ENCODE results near the gene GALM. TPM values are rescaled to one million over a fixed set of nuclear protein-coding genes. Genes with fewer than 3 reads are reported as not detected.
A peak's percentile ranks its signal among the peaks of the same experiment; 100 is the strongest.
"Not testable (repeated sequence)": the region's sequence is repeated elsewhere in the genome, so short reads cannot be mapped to it uniquely, and the experiment has no call there.

Gene GALM
- total and polyA plus RNA-seq, 10 donors = 5.2 to 22.7 (median 7.6) TPM

GRCh38 chr2:38701542-38701941, 35.6 kb downstream of the GALM start:
- no peaks in the 10 kb centered on the region for H3K9me3 ChIP-seq
- peak overlapping the region in 1 of 8 donors; percentile 52 for H3K27ac ChIP-seq
- intact Hi-C loops (cut with DNase I; ENCODE audit: low total_unique reads) = no loop called here
- WGBS, 5 donors = 87 to 97% (median 90%) methylated on average over 4 of the region's 4 CpGs
- H3K4me1 ChIP-seq = no peaks in the 10 kb centered on the region
- TF ChIP-seq POLR2A (IDR thresholded peaks at IDR 0.05) = no peak
- no peak for TF ChIP-seq POLR2AphosphoS5 (IDR thresholded peaks at IDR 0.05)
- TF ChIP-seq CTCF (IDR thresholded peaks at IDR 0.05 in 8 of 11, conservative IDR thresholded peaks at IDR 0.05 in 3 of 11) = no peak
- DNase-seq = no peak
- no peaks in the 10 kb centered on the region for H3K27me3 ChIP-seq (replicated peaks in 1 of 7)
- H3K36me3 ChIP-seq = peaks cover 0 to 91% (median 0%) of the 10 kb centered on the region in 6 donors
- H3K4me3 ChIP-seq = no peak overlapping the region

GRCh38 chr2:38702413-38702812, 36.5 kb downstream of the GALM start:
- WGBS, 5 donors = 75 to 92% (median 81%) methylated on average over 1 of the region's 1 CpG
- no peaks in the 10 kb centered on the region for H3K27me3 ChIP-seq (replicated peaks in 1 of 7)

GRCh38 chr2:38703336-38703735, 37.4 kb downstream of the GALM start:
- H3K4me3 ChIP-seq; H3K27ac ChIP-seq; intact Hi-C loops (cut with DNase I; ENCODE audit: low total_unique reads); H3K9me3 ChIP-seq; H3K27me3 ChIP-seq (replicated peaks in 1 of 7); DNase-seq; H3K4me1 ChIP-seq: not testable (repeated sequence)
- 94 to 99% (median 96%) methylated on average over 5 of the region's 5 CpGs for WGBS, 5 donors
- peaks cover 0 to 91% (median 0%) of the 10 kb centered on the region in 6 donors for H3K36me3 ChIP-seq

More at GRCh38 chr2:38702413-38702812, 36.5 kb downstream of the GALM start:
- no peak for DNase-seq
- no peak for TF ChIP-seq POLR2AphosphoS5 (IDR thresholded peaks at IDR 0.05)
- TF ChIP-seq CTCF (IDR thresholded peaks at IDR 0.05 in 8 of 11, conservative IDR thresholded peaks at IDR 0.05 in 3 of 11) = no peak
- TF ChIP-seq POLR2A (IDR thresholded peaks at IDR 0.05) = no peak
- H3K27ac ChIP-seq = peak overlapping the region in 1 of 8 donors; percentile 7
- H3K9me3 ChIP-seq = no peaks in the 10 kb centered on the region
- intact Hi-C loops (cut with DNase I; ENCODE audit: low total_unique reads) = no loop called here
- no peaks in the 10 kb centered on the region for H3K4me1 ChIP-seq
- H3K4me3 ChIP-seq = no peak overlapping the region
- peaks cover 0 to 91% (median 0%) of the 10 kb centered on the region in 6 donors for H3K36me3 ChIP-seq

- no peak for DNase-seq
- intact Hi-C loops (cut with DNase I; ENCODE audit: low total_unique reads) = no loop called here
- WGBS, 5 donors = 89 to 98% (median 94%) methylated on average over 2 of the region's 2 CpGs
Observed at GRCh38 chr2:38704664-38705063, 38.8 kb downstream of the GALM start.

More at GRCh38 chr2:38704664-38705063, 38.8 kb downstream of the GALM start:
- Histone ChIP-seq H3K27ac (no peak overlapping the region), H3K4me1 (peaks cover 0 to 9% (median 3%) of the 10 kb centered on the region in 6 donors), H3K27me3 (replicated peaks in 1 of 7) (no peaks in the 10 kb centered on the region), H3K4me3 (no peak overlapping the region), H3K36me3 (peaks cover 0 to 80% (median 0%) of the 10 kb centered on the region in 6 donors), H3K9me3 (no peaks in the 10 kb centered on the region)
- TF ChIP-seq CTCF (IDR thresholded peaks at IDR 0.05 in 8 of 11, conservative IDR thresholded peaks at IDR 0.05 in 3 of 11) (no peak), POLR2AphosphoS5 (IDR thresholded peaks at IDR 0.05) (no peak), POLR2A (IDR thresholded peaks at IDR 0.05) (no peak)

Data from spleen (tissue), 11 donors.